K562 (cell line): ENCODE measurements around the gene RABL6. TPM values are rescaled to one million over a fixed set of nuclear protein-coding genes. Genes with fewer than 3 reads are reported as not detected.
"Not testable (repeated sequence)": the region's sequence is repeated elsewhere in the genome, so short reads cannot be mapped to it uniquely, and the experiment has no call there.

Source experiments
- ARID1B ChIP-seq: fragments of 450-650 bp; IDR thresholded peaks from 2 replicates; pipeline ENCODE4 v1.6.1; 2016; ENCODE audit warnings: antibody characterized with exemption, mild to moderate bottlenecking, inconsistent platforms
- CBFA2T2 ChIP-seq: fragments of 450-650 bp; conservative IDR thresholded peaks from 2 replicates; pipeline ENCODE4 v1.6.1; 2017; ENCODE audit warnings: mild to moderate bottlenecking
- CREB1 ChIP-seq, 2 experiments: sonication (generic) in 1 of 2; formaldehyde crosslinking in 1 of 2; IDR thresholded peaks; 2 replicates each; pipeline versions ENCODE4 v1.6.1 to v1.8.0; 2012 to 2022; ENCODE audit warnings: inconsistent platforms in 1 of 2, mild to moderate bottlenecking in 1 of 2, missing genetic modification reagents in 1 of 2, moderate library complexity in 1 of 2
- CREM ChIP-seq: IDR thresholded peaks from 2 replicates; pipeline ENCODE4 v1.6.1; 2014; ENCODE audit warnings: antibody characterized with exemption, low read depth
- CTBP1 ChIP-seq: fragments of 450-650 bp; IDR thresholded peaks from 2 replicates; pipeline ENCODE4 v1.6.1; 2016; ENCODE audit warnings: borderline replicate concordance
- DPF2 ChIP-seq: fragments of 450-650 bp; IDR thresholded peaks from 2 replicates; pipeline ENCODE4 v1.6.1; 2016
- PKNOX1 ChIP-seq: fragments of 450-650 bp; IDR thresholded peaks from 2 replicates; pipeline ENCODE4 v1.6.1; 2016
- RAD51 ChIP-seq: fragments of 450-650 bp; IDR thresholded peaks from 2 replicates; pipeline ENCODE4 v1.7.1; 2016; ENCODE audit warnings: low read depth, mild to moderate bottlenecking, borderline replicate concordance
- USF1 ChIP-seq: sonication (generic); formaldehyde crosslinking; IDR thresholded peaks from 2 replicates; pipeline ENCODE4 v1.9.0; 2022; ENCODE audit warnings: mild to moderate bottlenecking, missing genetic modification reagents
- ZFX ChIP-seq: sonication (generic); formaldehyde crosslinking; IDR thresholded peaks from 2 replicates; pipeline ENCODE4 v1.8.0; 2022; ENCODE audit warnings: mild to moderate bottlenecking, missing genetic modification reagents, moderate library complexity
- polyA plus RNA-seq, 8 experiments: library from polyadenylated mRNA; depleted of rRNA in 4 of 8; stranded (reverse) in 5 of 8; unstranded in 3 of 8; fragments of >200 nt; fragmentation: Nextera tagmentation in 2 of 8; fragmentation: Illumina TruSeq in 1 of 8; extraction: Ambion mirVana in 2 of 8; extraction: Trizol in 1 of 8; gene quantifications; 2 replicates each; pipeline versions ENCODE4 v1.2.1 to v1.2.3, GENCODE V29; 2011 to 2014; ENCODE audit warnings: inconsistent platforms in 1 of 8, missing spikeins in 1 of 8
- total RNA-seq, 7 experiments: library from RNA; depleted of rRNA in 6 of 7; stranded (reverse); fragments of >200 nt in 6 of 7; fragmentation: Illumina TruSeq in 2 of 7; extraction: Trizol in 2 of 7; gene quantifications; 2 replicates each; pipeline versions ENCODE4 v1.2.1 to v1.2.3, GENCODE V29; 2011 to 2021; ENCODE audit warnings: low replicate concordance in 1 of 7
- TF ChIP-seq, protein P1 (sequence below), 3 experiments: IDR thresholded peaks in 2 of 3; conservative IDR thresholded peaks in 1 of 3; 2 replicates each; pipeline ENCODE4 v1.5.1; 2011 to 2012; ENCODE audit warnings: low read length in 3 of 3, mild to moderate bottlenecking in 3 of 3, control low read depth in 2 of 3, improper control_type of control experiment in 1 of 3, inconsistent platforms in 1 of 3, low read depth in 1 of 3, mixed read lengths in 1 of 3, moderate library complexity in 1 of 3; ENCODE audit not compliant: insufficient read depth in 2 of 3
- TF ChIP-seq, protein P2 (sequence below): fragments of 450-650 bp; formaldehyde crosslinking; IDR thresholded peaks from 2 replicates; pipeline ENCODE4 v1.4.0; 2020; ENCODE audit warnings: mild to moderate bottlenecking, mixed read lengths
- TF ChIP-seq, protein P3 (sequence below), 2 experiments: fragments of 450-650 bp in 1 of 2; sonication (generic) in 1 of 2; formaldehyde crosslinking in 1 of 2; IDR thresholded peaks in 1 of 2; conservative IDR thresholded peaks in 1 of 2; 2 replicates each; pipeline versions ENCODE4 v1.6.1 to v1.8.1; 2016 to 2023; ENCODE audit warnings: mild to moderate bottlenecking in 2 of 2, moderate library complexity in 2 of 2, inconsistent platforms in 1 of 2, missing genetic modification reagents in 1 of 2
- TF ChIP-seq, protein P4 (sequence below), 2 experiments: fragments of 450-650 bp; conservative IDR thresholded peaks; 2 replicates each; pipeline ENCODE4 v1.6.1; 2017; ENCODE audit warnings: mild to moderate bottlenecking in 2 of 2, moderate library complexity in 2 of 2

RABL6 gene
- total and polyA plus RNA-seq, 9 of the 15 experiments (the other 6 are each of a cell fraction or from before 2014, with no cell fraction given): 5.6 to 181 (median 84.5) TPM

GRCh38 chr9:136766410-136767120 is 41.2 kb upstream of the RABL6 start (continued):
- TF ChIP-seq PKNOX1 (peak; percentile 51; the same call in 1 of the 2 replicates), CTBP1 (peak; percentile 30; the same call in 1 of the 2 replicates), CBFA2T2 (peak; percentile 47), DPF2 (peak; percentile 35; the same call in 1 of the 2 replicates), CREM (0 out of 2 replicates have a peak, but pooled peaks have one; percentile 34), ZFX (peak; percentile 36; the same call in 1 of the 2 replicates), ARID1B (peak; percentile 43; the same call in 1 of the 2 replicates), USF1 (CRISPR knock-in tag) (peak; percentile 90), CREB1 (CRISPR knock-in tag; IDR thresholded peaks at IDR 0.05) (0 out of 2 replicates have a peak, but pooled peaks have one; percentile 18), RAD51 (peak; percentile 88)
- TF ChIP-seq, protein P1, sequence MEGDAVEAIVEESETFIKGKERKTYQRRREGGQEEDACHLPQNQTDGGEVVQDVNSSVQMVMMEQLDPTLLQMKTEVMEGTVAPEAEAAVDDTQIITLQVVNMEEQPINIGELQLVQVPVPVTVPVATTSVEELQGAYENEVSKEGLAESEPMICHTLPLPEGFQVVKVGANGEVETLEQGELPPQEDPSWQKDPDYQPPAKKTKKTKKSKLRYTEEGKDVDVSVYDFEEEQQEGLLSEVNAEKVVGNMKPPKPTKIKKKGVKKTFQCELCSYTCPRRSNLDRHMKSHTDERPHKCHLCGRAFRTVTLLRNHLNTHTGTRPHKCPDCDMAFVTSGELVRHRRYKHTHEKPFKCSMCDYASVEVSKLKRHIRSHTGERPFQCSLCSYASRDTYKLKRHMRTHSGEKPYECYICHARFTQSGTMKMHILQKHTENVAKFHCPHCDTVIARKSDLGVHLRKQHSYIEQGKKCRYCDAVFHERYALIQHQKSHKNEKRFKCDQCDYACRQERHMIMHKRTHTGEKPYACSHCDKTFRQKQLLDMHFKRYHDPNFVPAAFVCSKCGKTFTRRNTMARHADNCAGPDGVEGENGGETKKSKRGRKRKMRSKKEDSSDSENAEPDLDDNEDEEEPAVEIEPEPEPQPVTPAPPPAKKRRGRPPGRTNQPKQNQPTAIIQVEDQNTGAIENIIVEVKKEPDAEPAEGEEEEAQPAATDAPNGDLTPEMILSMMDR (IDR thresholded peaks at IDR 0.05 in 2 of 3, conservative IDR thresholded peaks at IDR 0.05 in 1 of 3; ENCODE audit: insufficient read depth in 2 of 3, low read depth in 1 of 3, low read length in 3 of 3): peak in 1 of 3 experiments; percentile 19; a peak in 1 of 6 replicates
- TF ChIP-seq, protein P2, sequence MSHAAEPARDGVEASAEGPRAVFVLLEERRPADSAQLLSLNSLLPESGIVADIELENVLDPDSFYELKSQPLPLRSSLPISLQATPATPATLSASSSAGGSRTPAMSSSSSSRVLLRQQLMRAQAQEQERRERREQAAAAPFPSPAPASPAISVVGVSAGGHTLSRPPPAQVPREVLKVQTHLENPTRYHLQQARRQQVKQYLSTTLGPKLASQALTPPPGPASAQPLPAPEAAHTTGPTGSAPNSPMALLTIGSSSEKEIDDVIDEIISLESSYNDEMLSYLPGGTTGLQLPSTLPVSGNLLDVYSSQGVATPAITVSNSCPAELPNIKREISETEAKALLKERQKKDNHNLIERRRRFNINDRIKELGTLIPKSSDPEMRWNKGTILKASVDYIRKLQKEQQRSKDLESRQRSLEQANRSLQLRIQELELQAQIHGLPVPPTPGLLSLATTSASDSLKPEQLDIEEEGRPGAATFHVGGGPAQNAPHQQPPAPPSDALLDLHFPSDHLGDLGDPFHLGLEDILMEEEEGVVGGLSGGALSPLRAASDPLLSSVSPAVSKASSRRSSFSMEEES: peak; percentile 72
- TF ChIP-seq, protein P3, sequence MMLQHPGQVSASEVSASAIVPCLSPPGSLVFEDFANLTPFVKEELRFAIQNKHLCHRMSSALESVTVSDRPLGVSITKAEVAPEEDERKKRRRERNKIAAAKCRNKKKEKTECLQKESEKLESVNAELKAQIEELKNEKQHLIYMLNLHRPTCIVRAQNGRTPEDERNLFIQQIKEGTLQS (IDR thresholded peaks at IDR 0.05): peak; percentile 88
- TF ChIP-seq, protein P3 (CRISPR knock-in tag; conservative IDR thresholded peaks at IDR 0.05): not testable (repeated sequence)
- TF ChIP-seq, protein P4, sequence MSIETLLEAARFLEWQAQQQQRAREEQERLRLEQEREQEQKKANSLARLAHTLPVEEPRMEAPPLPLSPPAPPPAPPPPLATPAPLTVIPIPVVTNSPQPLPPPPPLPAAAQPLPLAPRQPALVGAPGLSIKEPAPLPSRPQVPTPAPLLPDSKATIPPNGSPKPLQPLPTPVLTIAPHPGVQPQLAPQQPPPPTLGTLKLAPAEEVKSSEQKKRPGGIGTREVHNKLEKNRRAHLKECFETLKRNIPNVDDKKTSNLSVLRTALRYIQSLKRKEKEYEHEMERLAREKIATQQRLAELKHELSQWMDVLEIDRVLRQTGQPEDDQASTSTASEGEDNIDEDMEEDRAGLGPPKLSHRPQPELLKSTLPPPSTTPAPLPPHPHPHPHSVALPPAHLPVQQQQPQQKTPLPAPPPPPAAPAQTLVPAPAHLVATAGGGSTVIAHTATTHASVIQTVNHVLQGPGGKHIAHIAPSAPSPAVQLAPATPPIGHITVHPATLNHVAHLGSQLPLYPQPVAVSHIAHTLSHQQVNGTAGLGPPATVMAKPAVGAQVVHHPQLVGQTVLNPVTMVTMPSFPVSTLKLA (conservative IDR thresholded peaks at IDR 0.05): 0 out of 4 replicates have a peak, but pooled peaks of 1 of the 2 experiments have one; percentile 30
- TF ChIP-seq CREB1 (IDR thresholded peaks at IDR 0.05): not testable (repeated sequence)
- TF ChIP-seq, all 486 proteins: peak for 24; not testable (repeated sequence) for 462
